GM18519 (cell line): Measurements from ENCODE around the gene SHISA8.
"Not testable (repeated sequence)": the region's sequence is repeated elsewhere in the genome, so short reads cannot be mapped to it uniquely, and the experiment has no call there.

Source experiments
- ATAC-seq: cut with Tn5 transposase; IDR thresholded peaks from one replicate; pipeline ENCODE4 v1.9.1; 2021; ENCODE audit warnings: mild to moderate bottlenecking, moderate library complexity; ENCODE audit not compliant: unreplicated experiment, low FRiP score

SHISA8 gene

GRCh38 chr22:41900652-41901312, 14.1 kb downstream of the SHISA8 start:
- ATAC-seq = no peak

GRCh38 chr22:41899992-41900651, 14.8 kb downstream of the SHISA8 start:
- ATAC-seq = no peak

DNA sequence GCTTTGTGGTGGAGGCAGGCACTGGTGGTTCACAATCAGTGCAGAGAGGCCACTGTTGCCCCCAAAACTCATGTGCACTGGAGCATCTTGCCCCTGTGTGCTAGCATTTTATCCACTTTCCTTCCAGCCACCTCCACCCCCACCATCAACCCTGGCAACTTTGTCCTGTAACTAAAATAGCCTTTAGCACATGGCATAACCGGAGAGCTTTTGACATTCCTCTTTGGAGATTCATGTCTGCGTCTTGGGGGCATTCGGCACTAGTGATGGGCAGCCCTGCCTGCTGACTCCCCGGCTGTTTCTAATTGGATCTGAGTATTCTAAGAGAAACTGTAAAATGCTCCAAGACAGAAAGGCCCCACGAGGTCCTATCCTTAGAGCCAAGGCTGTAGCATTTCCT, 15.8 kb downstream of the SHISA8 start:
- no peak for ATAC-seq

DNA sequence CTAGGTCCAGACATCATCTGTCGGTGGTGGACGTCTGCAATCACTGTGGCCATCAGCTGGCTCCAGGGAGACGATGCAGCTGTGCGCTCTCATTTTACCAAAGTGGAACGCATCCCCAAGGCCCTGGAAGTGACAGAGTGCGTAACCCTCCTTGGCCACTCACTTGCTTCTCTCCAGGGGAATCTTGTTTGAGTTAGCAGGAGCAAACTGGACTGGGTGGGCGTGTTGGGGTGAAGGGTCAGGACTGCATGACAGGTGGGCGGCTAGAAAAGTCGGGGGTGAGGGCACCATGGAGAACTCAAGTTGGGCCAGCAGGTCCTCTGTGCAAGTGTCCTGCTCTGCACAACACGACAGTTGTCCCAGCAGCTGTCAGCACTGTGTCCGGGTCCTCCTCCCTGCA, 16.2 kb downstream of the SHISA8 start:
- no peak for ATAC-seq

- ATAC-seq = no peak
These were observed 21.1 kb downstream of the SHISA8 start for GRCh38 chr22:41893591-41894375.

GRCh38 chr22:41892721-41893120, 22.2 kb downstream of the SHISA8 start:
- ATAC-seq = no peak

DNA sequence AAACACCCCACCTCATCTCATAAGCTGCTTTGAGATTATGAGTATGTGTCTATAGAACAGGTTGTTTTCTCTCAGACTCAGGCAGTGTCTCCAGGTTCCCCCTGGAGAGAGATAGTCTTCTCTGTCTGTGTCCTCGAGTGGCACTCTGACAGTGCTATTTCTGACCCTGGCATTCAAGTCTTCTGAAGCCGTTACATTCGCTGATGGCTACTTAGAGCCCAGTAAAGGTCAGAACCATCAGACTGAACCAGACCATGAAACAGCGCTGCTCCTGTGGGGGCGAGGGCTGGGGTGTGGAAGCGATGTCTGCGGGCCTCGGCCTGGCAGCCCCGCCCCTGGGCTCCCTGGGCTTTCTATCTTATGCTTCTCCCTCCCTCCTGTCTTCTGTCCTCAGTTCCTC, 23.5 kb downstream of the SHISA8 start:
- no peak for ATAC-seq

DNA sequence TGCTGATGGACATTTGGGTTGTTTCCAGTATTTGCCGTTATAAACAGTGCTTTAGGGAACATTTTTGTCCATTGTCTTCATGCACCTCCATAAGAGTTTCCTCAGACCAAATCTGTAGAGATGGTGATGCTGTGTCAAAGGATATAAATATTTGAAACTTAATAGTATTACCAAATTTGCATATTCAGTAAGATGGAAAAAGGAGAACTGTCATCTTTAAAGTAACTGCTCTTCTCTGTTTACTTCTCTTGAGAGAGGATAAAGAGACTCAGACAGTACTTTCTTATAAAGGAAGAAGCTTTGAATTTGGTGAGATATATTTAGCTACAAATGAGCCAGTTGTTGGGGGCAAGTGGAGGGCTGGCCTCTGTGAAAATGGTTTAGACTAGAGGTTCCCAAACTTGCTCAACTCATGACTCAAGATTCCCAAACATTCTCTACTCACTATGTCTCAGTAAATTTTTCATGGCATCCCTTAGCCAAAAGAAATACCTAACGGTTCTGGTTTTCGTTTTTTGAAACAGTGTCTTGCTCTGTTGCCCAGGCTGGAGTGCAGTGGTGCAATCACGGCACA, 26.2 kb downstream of the SHISA8 start:
- no peak for ATAC-seq

DNA sequence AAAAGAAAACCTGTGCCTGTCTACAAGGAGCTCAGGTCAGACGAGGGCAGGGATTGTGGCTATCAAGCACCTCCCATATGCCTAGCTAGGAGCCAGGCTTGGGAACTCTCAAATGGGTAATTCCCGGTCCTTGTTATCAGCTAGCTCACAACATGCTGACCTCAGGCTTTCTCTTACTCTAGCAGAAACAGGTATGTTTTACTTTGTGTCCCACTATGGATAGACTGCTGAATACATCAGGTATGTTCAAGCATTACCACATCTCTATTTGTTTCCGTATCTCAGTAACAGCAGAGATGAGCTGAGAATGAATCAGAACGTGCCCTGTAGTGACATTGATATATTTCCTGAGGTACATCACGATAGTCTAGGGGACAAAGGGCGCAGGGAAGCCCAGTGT, 29.4 kb downstream of the SHISA8 start:
- ATAC-seq = no peak

DNA sequence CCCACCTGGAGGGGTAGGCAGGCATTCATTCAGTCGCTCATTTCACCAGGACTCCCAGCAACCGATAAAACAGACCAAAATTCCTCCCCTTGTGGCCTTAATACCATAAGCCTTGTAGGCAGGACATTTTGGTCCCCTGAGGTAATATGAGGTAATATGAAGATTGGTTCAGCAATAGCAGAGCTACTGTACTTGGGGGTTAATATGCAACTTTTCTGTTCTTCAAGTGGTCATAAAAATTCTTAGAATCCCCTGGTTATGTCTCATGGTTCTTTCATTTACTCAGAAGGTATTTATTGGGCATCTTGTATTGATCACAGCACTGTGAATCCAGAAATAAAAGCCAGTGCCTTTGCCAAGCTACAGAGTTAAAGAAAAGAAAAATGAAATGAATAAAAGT, 29.8 kb downstream of the SHISA8 start:
- ATAC-seq = no peak

- ATAC-seq = no peak
These were observed 31.5 kb downstream of the SHISA8 start for GRCh38 chr22:41883400-41883799.

GRCh38 chr22:41880653-41881052, 34.2 kb downstream of the SHISA8 start:
- ATAC-seq = no peak

GRCh38 chr22:41876675-41877074, 38.2 kb downstream of the SHISA8 start:
- ATAC-seq = no peak

DNA sequence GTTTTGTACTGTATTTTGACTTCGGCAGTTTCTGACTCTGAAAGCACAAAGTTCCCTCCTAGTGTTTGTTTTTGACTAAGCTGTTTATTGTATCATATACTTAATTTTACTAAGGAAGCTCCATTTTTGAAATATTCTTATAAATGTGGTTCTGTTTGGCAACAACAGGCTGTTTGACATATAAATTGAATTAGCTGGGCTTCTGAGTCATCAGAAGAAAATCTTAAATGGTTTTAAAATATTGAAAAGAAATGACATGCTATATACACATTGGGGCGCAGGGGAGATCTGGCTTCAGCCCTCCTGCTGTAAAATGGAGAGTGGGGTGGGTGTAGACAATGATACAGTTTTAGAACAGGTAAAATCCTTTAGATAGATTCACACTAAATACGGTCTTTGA, 38.6 kb downstream of the SHISA8 start:
- ATAC-seq = no peak

GRCh38 chr22:41875531-41876270, 39.2 kb downstream of the SHISA8 start:
- no peak for ATAC-seq

DNA sequence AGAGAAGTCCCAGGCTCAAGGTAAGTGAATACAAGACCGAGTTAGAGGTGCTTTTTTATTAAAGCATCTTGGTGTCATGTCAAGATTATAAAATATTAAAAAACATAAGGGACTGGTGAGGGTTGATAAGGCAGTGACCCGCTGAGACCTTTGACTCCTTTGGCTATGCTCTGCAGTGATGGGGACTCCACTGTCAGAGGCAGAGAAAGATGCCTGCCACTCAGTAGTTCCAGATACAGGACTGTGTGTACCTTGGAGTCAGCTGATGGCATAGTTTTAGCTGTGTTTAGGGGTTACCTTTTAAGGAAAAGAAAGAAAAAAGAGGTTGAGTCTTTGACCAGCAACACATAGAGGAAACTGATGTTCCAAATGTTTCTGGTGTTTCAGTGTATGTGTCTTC, 40.8 kb downstream of the SHISA8 start:
- ATAC-seq = no peak

DNA sequence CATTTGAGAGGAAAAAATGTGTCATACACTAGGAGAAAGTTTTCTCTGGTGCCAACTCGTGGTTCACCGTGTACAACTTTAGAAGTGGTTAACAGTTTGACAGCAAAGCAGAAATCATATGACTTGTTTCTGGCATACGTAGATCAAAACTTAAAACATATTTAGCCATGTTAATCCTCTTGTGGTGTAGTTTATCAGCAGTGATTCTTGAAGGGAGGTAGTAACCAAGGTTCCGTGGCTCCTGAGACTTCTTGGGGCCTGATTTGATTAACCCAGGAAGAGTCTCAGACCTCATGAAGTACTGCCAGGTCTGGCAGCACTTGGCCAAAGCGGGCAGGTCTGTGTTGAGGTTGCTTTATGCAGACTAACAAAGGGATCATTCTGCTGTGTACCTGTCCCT, 41.5 kb downstream of the SHISA8 start:
- no peak for ATAC-seq

DNA sequence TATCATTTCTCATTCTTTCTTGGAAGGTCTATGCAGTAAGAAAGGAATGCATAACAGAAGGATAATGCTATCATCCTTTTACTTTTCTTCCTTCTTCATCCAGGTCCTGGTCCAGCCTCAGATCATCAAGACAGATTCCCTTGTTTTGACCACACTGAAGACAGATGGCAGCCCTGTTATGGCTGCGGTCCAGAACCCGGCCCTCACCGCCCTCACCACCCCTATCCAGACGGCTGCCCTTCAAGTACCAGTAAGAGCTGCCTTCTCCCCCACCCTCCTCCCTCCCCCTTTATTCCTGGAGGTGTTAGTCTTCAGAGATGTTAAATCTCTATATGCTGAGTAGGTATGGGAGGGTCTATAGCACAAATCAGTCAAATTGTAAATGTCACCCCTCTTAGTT, 44.1 kb downstream of the SHISA8 start:
- no peak for ATAC-seq

GRCh38 chr22:41870081-41870480, 44.8 kb downstream of the SHISA8 start:
- not testable (repeated sequence) for ATAC-seq

GRCh38 chr22:41868556-41868955, 46.3 kb downstream of the SHISA8 start:
- ATAC-seq = no peak

- ATAC-seq = no peak
These were observed 51.4 kb downstream of the SHISA8 start for GRCh38 chr22:41863472-41863871.
